Stimulated activated CD4-positive, alpha-beta T cell treated with anti-CD3 and anti-CD28 coated beads, Interleukin-4, amount 100 ng/mL, for 48 hours (primary cell): Measurements from ENCODE around the gene TRMO.

Experiments
- DNase-seq, 2 donors: peaks; one replicate each; pipeline ENCODE4 v3.0.0-alpha.2; 2020; ENCODE audit warnings: low read depth in 2 of 2

The TRMO gene

DNA sequence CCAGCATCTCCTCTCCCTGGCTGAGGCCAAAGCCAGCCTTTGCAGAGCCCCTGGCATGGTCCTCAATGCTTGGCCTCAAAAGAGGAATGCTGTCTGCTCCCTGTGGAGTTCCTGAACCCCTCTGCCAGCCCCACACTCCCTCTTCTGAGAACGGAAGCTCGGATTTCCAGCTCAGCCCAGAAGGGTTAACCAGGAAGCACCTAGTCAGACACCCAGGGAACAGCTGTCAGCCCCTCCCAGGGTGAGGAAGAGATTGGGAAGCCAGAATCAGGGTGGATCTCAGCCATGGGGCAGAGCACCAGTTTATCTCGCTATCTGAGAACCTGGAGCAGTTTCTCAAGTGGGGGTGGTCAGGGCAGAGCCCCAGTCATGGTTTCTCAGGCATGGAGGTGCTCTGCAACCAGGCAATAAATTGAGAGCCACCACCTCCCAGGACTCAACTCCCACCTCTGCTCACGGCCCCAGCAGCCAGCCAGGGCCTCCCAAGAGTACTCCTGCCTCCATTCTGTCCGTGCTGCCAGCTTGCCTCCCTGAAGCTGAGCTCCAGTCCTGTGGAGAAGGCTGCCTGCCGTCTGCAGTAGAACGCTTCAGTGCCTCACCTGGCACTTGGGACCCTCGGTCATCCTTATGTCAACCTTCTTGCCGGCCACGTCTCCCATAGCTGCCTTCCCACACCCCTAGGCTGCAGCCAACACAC is 61.7 kb downstream of the TRMO start:
- no peak for DNase-seq

DNA sequence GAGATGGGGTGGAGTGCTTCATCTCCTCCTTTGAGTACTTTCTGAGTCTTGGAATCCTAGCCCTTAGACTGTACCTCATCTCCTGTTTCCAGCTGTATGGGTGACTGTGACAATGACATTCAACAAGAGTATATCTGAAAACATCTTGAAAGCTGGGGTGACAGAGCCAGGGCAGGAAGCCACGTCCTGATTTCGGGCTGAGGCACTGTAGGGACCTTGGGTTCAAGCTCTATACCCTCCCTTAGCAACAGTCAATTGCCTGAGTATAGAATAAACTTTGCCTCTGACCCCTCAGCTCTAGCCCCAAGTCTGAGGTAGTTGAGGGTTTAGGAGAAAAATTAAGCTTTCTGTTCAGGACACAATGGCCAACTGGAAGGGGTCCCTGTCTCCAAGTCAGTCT is 63.0 kb downstream of the TRMO start:
- no peak for DNase-seq

DNA sequence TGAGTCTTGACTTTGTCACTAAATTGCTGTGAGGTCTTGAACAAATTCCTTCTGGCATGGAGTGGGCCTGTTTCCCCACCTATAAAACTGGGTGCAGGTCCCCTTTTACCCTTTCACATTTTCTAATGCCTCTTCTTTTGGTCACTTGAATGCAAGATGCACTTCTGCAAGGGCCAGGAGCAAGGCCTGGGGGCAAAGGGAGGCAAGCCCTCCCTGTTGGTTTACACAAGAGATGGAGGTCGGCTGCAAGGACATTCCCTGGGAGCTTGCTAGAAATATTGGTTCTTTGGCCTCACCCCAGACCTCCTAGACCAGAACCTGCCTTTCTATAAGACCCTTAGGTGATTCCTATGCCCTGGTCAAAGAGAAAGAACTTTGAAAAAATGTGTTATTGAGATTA is 63.5 kb downstream of the TRMO start:
- no peak for DNase-seq

DNA sequence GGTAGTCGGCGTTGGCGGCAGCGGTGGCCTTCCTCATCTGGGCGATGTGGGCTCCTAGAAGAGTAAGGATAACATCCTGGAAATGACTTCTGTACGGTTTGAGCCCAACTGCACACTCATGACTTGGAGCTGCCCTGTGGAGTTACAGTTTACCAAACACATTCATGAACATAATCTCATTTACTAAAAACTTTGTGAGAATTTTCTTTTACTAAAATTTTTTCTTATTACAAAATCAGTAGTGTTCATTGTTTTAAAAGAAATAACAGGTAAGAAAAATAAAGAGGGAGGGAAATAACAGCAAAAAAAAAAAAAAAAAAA is 63.9 kb downstream of the TRMO start:
- DNase-seq = no peak

DNA sequence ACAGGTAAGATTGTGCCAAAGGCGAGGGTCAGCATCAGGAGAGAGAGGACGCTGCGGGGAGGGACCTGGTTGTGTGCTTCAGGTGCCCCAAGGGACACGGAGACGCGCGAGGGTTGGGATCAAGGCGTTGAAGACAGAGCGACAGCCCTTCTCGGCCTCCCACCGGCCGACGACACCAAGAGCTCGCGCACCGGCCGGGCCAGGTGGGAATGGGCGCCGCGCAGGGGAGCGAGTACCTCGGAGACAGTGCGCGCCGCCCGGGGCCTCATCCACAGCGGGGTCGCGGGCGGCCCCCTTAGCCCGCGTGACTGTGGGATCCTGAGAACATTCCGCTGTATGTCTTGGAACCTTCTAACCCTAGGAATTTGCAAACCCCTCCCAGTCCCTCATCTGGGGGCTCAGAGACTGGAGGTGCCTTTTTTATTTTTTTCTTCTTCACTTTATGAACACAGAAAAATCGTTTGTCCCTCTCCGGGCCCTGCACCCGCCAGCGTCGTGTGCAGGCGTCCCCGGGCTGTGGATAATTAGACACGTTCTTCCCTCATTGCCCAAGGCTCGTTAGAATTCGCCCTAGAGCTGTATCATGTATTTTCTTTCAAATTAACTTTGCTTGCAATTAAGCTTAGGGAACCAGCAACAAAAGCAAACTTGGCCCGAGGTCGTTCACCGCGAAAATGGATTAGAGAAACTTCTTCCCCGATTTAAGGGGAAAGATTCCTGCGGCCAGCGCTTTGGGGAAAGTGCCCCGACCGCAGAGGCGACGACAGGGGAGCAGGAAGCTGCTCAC is 64.5 kb downstream of the TRMO start:
- no peak for DNase-seq

DNA sequence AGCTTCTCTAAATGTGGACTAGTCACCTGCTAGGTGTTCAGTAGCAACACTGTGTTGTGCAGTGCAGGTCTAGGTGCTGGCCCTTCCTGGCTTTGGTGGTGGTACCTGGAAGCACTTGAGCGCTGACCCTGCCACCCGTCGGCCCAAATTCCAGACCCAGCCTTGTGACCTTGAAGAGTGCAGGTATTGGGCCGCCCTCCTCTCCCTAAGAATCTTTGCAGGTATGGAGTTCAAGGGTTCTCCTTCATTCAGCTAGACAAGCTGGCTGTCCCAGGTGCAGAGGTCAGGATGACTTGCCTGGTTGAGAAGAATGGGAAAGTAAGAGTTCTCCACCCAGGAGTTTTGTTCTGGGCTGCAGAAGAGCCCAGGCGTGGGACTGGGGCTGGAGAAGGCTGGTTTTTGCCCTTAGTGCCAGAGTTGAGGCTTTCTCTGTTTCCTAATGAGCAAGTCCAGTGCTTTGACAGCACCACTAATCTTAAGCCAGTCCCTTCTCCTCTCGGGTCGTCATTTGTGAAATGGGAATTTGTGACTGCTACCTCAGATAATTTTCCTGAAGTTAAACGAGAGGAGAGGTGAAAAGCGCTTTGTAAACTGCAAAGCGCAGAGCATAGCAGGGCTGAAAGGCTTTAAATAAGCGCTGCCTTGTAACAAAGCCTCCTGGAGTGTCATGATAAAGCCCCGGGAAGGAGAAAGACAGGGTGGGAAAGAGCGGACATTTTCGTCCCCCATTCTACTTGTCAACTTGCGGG is 65.3 kb downstream of the TRMO start:
- no peak for DNase-seq

DNA sequence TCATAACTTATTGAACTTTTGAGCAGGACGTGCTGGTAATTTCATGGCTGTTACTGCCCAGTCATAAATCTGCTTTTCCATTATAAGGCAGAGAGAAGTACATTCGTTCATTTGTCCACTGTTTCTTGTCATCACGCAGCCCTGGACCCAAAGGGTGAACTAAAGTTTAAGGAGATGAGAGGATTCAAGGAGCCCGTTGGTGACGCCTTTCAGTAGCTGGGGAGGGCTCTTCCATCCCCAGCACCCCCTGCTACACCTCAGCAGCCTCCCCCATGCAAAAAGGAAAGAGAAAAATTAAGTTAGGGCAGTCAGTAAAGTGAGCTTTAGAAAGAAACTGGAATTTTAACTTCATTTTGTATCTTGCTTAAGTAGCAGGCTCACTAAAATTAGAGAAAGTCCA is 66.4 kb downstream of the TRMO start:
- DNase-seq = no peak

DNA sequence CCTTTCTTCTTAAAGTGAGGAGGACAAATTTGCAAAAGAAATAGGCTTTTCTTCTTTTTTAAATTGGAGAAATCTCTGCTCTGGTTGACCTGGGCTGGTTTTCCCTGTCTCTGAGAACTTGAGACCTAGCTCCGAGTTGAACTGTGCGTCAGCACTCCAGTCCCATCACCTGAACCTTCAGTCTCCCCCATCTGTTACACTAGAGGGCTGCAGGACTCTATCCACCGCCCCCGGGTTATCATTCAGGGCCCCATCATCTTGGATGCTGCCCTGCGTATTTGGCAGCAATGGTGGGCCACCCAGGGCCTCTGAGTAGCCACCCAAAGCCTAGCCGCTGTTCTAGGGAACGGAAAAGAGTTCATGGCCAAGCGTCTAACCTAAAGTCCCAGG is 66.8 kb downstream of the TRMO start:
- no peak for DNase-seq

DNA sequence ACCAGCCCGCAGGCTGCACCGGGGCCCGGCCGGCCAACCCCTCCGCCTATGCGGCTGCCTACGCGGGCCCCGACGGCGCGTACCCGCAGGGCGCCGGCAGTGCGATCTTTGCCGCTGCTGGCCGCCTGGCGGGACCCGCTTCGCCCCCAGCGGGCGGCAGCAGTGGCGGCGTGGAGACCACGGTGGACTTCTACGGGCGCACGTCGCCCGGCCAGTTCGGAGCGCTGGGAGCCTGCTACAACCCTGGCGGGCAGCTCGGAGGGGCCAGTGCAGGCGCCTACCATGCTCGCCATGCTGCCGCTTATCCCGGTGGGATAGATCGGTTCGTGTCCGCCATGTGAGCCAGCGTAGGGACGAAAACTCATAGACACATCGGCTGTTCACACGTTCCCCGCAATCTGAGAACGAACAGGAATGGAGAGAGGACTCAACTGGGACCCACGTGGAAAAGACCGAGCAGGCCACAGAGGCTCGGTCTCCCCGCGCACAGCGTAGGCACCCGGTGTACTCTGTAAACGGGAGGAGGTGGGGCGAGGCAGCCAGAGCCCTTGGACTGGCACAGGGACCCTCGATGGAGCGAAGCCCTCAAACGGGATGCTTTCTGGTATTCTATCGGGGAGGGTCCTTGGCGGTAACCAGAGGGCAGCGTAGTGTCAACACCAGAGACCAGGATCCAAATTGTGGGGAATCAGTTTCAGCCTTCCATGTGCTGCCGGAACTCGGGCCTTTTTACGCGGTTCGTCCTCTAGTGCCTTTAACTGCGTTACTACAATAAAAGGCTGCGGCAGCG is 67.4 kb downstream of the TRMO start:
- no peak for DNase-seq
